ENCODE results near the gene SNCB.

The SNCB gene

DNA sequence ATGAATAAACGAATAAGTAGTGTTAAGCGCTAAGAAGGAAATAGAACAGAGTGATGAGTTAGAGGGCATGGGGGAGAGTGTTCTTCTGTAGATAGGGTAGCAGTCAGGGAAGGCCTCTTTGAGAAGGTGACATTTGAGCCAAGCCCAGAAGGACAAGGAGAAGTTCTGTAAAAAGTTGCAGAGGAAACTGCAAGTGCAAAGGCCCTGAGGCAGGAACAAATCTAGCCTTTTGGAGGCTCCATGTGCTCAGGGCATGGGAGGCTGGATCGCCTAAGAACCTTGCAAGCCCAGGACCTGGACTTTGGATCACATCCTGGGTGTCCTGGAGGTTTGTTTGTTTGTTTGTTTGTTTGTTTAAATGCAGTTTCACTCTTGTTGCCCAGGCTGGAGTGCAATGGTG lies 8.1 kb upstream of the SNCB start:
- no peak for DNase-seq (ENCODE audit: low read depth)
- TF ChIP-seq, protein P1, sequence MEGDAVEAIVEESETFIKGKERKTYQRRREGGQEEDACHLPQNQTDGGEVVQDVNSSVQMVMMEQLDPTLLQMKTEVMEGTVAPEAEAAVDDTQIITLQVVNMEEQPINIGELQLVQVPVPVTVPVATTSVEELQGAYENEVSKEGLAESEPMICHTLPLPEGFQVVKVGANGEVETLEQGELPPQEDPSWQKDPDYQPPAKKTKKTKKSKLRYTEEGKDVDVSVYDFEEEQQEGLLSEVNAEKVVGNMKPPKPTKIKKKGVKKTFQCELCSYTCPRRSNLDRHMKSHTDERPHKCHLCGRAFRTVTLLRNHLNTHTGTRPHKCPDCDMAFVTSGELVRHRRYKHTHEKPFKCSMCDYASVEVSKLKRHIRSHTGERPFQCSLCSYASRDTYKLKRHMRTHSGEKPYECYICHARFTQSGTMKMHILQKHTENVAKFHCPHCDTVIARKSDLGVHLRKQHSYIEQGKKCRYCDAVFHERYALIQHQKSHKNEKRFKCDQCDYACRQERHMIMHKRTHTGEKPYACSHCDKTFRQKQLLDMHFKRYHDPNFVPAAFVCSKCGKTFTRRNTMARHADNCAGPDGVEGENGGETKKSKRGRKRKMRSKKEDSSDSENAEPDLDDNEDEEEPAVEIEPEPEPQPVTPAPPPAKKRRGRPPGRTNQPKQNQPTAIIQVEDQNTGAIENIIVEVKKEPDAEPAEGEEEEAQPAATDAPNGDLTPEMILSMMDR (conservative IDR thresholded peaks at IDR 0.05; ENCODE audit: low read depth, low read length): no peak
- no peak overlapping the region for H3K4me3 ChIP-seq (ENCODE audit: low read depth, low read length)

DNA sequence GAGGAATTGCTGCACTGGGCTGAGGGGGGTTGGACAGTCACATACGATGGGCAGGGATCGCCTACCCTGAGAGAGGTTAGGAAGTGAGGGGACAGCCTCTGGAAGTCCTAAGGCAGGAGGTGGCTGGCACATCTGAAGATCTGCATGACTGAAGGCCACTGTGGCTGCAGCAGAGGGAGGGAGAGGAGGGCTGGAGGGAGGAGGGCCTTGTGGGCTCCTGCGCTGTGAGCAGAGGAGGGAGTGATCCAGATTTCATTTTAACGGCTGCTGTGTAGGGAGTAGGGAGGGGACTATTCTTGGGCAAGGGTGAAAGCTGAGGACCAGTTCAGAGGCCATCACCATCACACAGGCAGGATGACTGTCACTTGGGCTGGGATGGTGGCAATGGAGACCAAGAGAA lies 7.2 kb upstream of the SNCB start:
- H3K4me3 ChIP-seq (ENCODE audit: low read depth, low read length): no peak overlapping the region
- TF ChIP-seq, protein P1 (conservative IDR thresholded peaks at IDR 0.05; ENCODE audit: low read depth, low read length): no peak
- DNase-seq (ENCODE audit: low read depth): no peak

DNA sequence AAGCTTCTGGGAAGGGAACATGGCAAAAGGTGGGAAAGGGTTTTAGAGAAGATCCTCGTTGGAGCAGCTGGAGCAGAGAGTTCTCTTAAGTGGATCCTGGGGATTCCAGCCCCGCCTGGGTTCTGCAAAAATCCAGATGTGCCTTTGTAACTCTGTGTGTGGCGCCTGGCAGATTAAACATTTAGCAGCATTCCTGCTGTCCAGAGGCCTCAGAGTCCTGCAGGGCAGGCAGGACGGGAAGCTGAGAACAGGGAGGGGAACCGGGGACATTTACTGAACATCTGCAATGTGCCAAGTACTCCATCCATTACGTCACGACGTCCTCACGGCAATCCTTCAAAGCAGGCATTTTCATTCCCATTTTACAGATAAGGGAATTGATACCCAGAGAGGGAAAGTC lies 6.1 kb upstream of the SNCB start:
- DNase-seq (ENCODE audit: low read depth): peak; percentile 17
- no peak overlapping the region for H3K4me3 ChIP-seq (ENCODE audit: low read depth, low read length)
- TF ChIP-seq, protein P1 (conservative IDR thresholded peaks at IDR 0.05; ENCODE audit: low read depth, low read length): no peak

DNA sequence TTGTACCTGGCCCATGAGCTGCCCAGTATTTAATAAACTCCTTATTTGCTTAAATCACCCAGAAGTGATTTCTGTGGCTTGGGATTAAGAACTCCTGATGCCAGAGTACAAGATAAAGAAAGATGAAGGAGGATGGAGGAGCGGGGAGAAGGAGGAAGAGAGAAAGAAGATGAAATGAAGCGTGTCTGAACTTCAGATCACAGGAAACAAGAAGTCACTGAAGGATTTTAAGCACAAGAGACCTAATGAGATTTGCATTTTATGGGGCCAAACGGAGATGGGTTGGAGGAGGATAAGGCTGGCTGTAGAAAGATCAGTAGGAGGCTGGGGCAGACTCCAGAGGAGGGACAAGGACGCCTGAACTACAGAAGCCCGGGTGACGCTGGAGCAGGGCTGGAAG lies 3.3 kb upstream of the SNCB start:
- TF ChIP-seq, protein P1 (conservative IDR thresholded peaks at IDR 0.05; ENCODE audit: low read depth, low read length): no peak
- no peak overlapping the region for H3K4me3 ChIP-seq (ENCODE audit: low read depth, low read length)
- no peak for DNase-seq (ENCODE audit: low read depth)

DNA sequence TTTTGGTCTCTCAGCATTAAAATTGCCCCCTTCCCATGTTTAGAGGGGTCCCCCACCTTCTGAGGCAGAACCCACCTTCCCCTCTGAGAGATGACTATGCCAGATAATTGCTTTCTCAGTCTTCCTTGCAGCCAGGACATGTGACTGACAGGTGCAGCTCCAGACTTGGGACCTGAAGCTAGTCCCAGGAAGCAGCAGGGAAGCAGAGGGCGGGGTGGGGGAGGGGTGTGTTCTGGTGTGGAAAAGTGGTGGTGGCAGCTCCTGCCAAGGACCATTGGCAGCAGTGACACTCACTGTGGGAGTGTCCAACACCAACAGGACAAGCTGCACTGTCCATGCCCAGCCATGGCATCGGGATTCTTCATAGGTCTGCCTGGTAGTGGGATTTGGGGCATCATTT lies 2.4 kb upstream of the SNCB start:
- TF ChIP-seq, protein P1 (conservative IDR thresholded peaks at IDR 0.05; ENCODE audit: low read depth, low read length): no peak
- no peak for DNase-seq (ENCODE audit: low read depth)
- no peak overlapping the region for H3K4me3 ChIP-seq (ENCODE audit: low read depth, low read length)

DNA sequence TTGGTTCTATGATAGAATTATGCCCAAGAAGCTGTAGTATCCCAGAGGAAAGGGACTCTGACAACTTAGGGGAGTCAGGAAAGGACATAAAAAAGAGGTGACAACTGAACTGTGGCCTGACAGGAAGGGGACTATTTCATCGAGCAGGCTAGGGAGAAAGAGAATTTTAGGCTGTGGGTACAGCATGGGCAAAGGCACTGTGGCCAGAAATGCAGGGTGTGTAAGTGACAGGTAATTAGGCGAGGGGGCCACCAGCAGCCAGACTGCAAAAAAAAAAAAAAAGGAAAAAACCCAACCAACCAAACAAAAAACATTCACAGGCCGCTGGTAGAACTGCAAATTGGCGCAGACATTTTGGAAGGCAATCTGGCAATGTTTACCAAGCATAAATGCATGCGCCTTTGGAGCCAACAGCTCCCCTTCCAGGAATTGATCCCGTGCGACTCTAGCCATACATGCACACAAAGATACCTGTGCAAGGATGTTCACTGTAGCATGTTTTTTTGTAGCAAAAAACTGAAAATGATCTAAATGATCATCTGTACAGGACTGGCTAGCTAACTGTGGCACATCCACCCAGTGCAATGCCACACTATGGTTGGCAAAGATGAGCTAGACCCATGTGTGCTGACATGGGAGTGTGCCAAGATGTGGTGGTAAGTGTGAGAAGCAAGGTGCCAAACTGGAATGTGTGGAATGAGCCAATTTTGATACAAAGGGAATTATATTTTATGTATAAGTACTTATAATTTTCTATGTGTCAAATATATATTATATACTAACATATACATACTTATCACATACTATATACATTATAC lies 1.3 kb upstream of the SNCB start:
- DNase-seq (ENCODE audit: low read depth): no peak
- TF ChIP-seq, protein P1 (conservative IDR thresholded peaks at IDR 0.05; ENCODE audit: low read depth, low read length): no peak
- no peak overlapping the region for H3K4me3 ChIP-seq (ENCODE audit: low read depth, low read length)

DNA sequence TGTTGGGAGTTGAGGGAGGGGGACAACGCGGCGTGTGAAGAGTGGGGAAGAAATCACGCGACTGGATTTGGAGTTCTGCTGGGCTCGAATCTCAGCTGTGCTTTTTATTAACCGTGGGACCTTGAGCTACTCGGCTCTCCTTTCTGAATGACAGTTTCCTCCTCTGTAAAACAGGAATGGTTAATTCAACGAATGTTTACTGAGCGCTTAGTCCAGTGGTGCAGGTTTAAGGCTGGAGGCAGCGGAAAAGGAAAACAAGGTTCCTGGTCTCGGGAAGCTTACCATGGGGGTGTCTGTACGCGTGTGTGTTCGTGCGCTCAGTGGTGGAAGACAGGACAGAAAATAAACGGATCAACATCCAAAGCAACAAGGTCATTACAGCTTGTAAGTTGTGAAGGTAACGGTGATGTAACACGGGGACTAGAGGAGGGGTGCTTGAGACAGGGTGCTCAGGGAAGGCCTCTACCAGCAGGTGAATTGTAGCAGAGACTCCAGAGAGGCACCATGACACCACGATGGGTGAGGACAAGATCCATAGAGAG lies 418 bp upstream of the SNCB start:
- peak overlapping the region; percentile 52 for H3K4me3 ChIP-seq (ENCODE audit: low read depth, low read length)
- TF ChIP-seq, protein P1 (conservative IDR thresholded peaks at IDR 0.05; ENCODE audit: low read depth, low read length): no peak
- DNase-seq (ENCODE audit: low read depth): no peak

Measured in choroid plexus epithelial cell (primary cell).